Coronary artery (tissue), 2 donors: ENCODE data around the gene MLNR.

Experiments
- DNase-seq: peaks from one replicate; pipeline ENCODE4 v3.0.0-alpha.2; 2017; ENCODE audit warnings: low spot score
- H3K27ac ChIP-seq, 2 donors: fragments of 200-600 bp; sonication (generic); one replicate each; pipeline ENCODE4 v1.5.1; 2016 to 2019
- H3K4me3 ChIP-seq: fragments of 200-600 bp; sonication (generic); 2 replicates; pipeline ENCODE4 v1.5.1; 2016; ENCODE audit warnings: mild to moderate bottlenecking, moderate library complexity
- TF ChIP-seq, protein P1 (sequence below): fragments of 200-600 bp; sonication (generic); IDR thresholded peaks from one replicate; pipeline ENCODE4 v1.5.1; 2019; ENCODE audit warnings: antibody characterized with exemption

MLNR gene, protein sequence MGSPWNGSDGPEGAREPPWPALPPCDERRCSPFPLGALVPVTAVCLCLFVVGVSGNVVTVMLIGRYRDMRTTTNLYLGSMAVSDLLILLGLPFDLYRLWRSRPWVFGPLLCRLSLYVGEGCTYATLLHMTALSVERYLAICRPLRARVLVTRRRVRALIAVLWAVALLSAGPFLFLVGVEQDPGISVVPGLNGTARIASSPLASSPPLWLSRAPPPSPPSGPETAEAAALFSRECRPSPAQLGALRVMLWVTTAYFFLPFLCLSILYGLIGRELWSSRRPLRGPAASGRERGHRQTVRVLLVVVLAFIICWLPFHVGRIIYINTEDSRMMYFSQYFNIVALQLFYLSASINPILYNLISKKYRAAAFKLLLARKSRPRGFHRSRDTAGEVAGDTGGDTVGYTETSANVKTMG

DNA sequence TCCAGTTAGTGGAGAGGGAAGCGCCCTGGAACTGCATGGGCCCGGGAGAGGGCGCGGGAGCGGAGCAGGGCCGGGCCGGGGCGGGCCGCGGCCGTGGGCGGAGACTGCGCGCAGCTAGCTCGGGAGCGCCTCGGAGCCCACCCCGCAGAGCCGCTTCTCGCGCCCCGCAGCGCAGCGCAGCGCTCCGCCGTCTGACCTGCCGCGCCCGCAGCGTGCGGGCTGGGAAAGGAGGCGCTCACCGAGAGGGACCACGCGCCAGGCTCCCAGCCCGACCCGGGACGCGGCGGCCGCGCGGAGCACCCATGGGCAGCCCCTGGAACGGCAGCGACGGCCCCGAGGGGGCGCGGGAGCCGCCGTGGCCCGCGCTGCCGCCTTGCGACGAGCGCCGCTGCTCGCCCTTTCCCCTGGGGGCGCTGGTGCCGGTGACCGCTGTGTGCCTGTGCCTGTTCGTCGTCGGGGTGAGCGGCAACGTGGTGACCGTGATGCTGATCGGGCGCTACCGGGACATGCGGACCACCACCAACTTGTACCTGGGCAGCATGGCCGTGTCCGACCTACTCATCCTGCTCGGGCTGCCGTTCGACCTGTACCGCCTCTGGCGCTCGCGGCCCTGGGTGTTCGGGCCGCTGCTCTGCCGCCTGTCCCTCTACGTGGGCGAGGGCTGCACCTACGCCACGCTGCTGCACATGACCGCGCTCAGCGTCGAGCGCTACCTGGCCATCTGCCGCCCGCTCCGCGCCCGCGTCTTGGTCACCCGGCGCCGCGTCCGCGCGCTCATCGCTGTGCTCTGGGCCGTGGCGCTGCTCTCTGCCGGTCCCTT, at the start of gene MLNR:
Gene MLNR (plus strand): TSS at position 303 of the 820 bp plus-strand sequence. CDS start 0 bp downstream, at position 303.
- TF ChIP-seq, protein P1, sequence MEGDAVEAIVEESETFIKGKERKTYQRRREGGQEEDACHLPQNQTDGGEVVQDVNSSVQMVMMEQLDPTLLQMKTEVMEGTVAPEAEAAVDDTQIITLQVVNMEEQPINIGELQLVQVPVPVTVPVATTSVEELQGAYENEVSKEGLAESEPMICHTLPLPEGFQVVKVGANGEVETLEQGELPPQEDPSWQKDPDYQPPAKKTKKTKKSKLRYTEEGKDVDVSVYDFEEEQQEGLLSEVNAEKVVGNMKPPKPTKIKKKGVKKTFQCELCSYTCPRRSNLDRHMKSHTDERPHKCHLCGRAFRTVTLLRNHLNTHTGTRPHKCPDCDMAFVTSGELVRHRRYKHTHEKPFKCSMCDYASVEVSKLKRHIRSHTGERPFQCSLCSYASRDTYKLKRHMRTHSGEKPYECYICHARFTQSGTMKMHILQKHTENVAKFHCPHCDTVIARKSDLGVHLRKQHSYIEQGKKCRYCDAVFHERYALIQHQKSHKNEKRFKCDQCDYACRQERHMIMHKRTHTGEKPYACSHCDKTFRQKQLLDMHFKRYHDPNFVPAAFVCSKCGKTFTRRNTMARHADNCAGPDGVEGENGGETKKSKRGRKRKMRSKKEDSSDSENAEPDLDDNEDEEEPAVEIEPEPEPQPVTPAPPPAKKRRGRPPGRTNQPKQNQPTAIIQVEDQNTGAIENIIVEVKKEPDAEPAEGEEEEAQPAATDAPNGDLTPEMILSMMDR: no peak
- no peak for DNase-seq
- no peak within 1 kb of the TSS for H3K27ac ChIP-seq
- peak within 1 kb of the TSS; percentile 69 for H3K4me3 ChIP-seq

DNA sequence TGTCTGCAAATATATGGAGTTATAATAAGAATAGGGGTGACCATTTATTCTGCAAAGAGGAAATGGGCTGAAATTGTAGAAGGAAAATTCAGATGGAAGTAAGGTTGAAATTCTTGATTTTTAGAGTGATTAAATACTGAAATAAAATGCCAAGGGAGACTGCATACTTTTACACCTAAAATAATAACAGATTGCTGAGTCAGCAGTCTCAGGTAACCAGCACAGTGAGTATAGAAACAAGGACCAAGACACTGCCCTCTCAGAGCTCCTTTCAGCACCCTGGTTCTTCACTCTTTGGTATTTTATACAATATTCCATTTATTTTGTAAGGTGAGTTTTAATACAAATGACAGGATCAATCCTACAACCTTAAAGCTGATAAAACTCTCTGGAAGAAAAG, 48.8 kb upstream of the MLNR start:
- no peak for DNase-seq
- H3K4me3 ChIP-seq: no peak overlapping the region
- TF ChIP-seq, protein P1: no peak
- H3K27ac ChIP-seq: no peak overlapping the region

DNA sequence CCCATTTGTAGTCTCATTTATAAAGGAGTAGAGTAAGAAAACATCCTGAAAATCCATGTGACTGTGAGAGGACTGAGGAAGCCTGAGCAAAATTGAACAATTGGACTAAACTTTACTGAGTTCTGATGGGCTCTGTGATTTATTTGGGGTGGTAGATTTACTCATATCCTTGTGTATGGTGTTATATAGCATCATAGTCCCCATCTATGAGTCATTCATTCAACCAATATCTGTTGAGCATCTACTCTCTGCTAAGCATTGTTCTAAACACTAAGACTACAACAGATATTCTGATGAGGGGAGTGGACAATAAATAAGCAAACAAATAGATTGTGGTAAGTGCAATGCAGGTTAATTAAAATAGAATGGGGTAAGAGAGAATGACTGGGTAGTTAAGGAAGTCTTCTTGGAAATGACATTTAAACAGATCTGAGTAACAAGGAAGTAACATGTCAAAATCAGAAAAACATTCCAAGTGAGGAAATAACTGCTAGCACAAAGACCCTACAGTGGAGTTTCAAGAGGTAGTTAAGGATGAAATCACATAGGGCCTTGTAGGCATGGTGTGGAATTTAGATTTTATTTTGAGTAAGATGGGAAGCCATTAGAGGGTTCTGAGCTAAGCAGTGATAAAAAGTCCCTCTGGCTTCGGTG, 36.3 kb upstream of the MLNR start:
- H3K4me3 ChIP-seq: no peak overlapping the region
- TF ChIP-seq, protein P1: no peak
- no peak for DNase-seq
- no peak overlapping the region for H3K27ac ChIP-seq

DNA sequence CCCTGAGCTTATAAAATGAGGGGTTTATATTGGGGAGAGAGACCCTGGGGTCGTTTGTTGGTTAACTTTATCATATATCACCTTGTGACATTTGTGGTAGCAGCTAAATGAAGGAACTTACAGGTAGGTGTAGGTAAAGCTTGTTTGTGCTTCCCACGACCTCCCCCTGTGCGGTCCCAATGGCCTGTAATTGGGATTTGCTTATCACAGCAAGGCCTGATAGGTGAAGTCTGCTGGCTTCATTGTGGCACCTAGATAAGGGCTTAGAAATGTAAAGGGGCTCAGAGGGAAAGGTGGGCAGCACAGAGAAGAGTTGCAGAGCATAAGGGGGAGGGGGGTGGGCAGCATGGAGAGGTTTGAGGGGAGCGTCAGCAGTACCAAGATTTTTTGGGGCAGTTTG, 35.5 kb upstream of the MLNR start:
- Histone ChIP-seq H3K27ac (no peak overlapping the region), H3K4me3 (no peak overlapping the region)
- TF ChIP-seq, protein P1: no peak
- DNase-seq: no peak

DNA sequence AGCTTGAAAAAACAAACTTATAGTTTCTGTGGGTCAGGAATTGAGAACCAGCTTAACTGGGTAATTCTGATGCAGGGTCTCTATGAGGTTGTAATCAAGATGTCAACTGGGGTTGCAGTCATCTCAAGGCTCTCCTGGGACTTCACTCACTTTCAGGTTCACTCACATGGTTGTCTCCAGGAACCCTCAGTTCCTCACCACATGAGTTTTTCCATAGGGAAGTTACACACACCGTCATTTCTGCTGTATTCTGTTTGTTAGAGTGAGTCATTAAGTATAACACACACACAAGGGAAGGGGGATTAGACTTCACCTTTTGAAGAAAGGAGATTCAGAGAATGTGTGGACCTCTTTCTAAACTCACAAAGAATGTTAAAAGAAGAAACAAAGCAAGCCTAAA, 34.9 kb upstream of the MLNR start:
- no peak for DNase-seq
- TF ChIP-seq, protein P1: no peak
- Histone ChIP-seq H3K27ac (no peak overlapping the region), H3K4me3 (no peak overlapping the region)

DNA sequence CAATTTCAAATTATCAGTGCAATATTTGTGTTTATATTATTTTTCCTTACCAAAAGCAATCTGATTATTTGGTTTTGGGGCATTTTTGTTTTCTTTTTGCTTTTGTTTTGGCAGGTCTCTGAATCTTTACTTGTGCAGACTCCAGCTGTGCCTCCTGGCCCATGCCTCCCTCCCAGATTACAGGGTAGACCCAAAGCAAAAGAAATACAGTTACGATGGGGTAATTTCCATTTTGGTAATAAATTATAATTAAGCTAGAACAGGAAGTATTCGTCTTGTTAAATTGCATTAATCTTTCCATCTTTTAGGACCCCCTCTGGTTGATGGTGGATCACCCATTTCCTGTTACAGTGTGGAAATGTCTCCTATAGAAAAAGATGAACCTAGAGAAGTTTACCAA, 29.2 kb upstream of the MLNR start:
- no peak for DNase-seq
- Histone ChIP-seq H3K27ac (no peak overlapping the region), H3K4me3 (no peak overlapping the region)
- TF ChIP-seq, protein P1: no peak
